Measurements from ENCODE around the gene TTC17. TPM values are rescaled to one million over a fixed set of nuclear protein-coding genes. Genes with fewer than 3 reads are reported as not detected.
A peak's percentile ranks its signal among the peaks of the same experiment; 100 is the strongest.

TTC17 gene
- total RNA-seq, 2 donors from 2014 or later = 103 to 122 TPM

DNA sequence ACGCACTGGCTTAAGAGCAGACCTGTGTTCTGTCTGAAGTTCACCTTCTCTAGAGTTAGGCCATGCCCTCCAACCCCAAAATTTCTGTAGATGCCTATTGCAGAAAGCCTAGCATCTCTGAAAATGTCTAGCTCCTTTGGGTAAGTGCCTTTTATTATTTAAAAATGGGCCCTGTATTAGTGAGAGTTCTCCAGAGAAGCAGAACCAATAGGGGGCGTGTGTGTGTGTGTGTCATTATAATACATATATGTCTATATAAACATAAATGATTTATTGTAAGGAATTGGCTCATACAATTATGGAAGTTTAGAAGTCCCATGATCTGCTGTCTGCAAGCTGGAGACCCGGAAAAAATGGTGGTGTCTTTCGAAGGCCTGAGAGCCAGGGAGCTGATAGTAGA is 144.7 kb downstream of the TTC17 start:
- no peaks in the 10 kb centered on the region for H3K4me1 ChIP-seq (ENCODE audit: control insufficient read depth, insufficient read depth, low read length)
- WGBS, 2 experiments (ENCODE audit: insufficient coverage in 1 of 2, insufficient read length in 1 of 2) = 89 to 91% methylated on average over 3 of the region's 4 CpGs
- TF ChIP-seq, protein P1, sequence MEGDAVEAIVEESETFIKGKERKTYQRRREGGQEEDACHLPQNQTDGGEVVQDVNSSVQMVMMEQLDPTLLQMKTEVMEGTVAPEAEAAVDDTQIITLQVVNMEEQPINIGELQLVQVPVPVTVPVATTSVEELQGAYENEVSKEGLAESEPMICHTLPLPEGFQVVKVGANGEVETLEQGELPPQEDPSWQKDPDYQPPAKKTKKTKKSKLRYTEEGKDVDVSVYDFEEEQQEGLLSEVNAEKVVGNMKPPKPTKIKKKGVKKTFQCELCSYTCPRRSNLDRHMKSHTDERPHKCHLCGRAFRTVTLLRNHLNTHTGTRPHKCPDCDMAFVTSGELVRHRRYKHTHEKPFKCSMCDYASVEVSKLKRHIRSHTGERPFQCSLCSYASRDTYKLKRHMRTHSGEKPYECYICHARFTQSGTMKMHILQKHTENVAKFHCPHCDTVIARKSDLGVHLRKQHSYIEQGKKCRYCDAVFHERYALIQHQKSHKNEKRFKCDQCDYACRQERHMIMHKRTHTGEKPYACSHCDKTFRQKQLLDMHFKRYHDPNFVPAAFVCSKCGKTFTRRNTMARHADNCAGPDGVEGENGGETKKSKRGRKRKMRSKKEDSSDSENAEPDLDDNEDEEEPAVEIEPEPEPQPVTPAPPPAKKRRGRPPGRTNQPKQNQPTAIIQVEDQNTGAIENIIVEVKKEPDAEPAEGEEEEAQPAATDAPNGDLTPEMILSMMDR (conservative IDR thresholded peaks at IDR 0.05) = peak; percentile 34
- no peaks in the 10 kb centered on the region for H3K36me3 ChIP-seq (ENCODE audit: control insufficient read depth, insufficient read depth, low read length)
- Mint-ChIP-seq H3K27ac (no peak overlapping the region), H3K4me1 (peaks cover 5% of the 10 kb centered on the region), H3K27me3 (ENCODE audit: insufficient read depth) (peaks cover 16% of the 10 kb centered on the region), H3K36me3 (ENCODE audit: low read depth) (no peaks in the 10 kb centered on the region), H3K4me3 (no peak overlapping the region), H3K9me3 (peaks cover 7% of the 10 kb centered on the region)
- H3K4me3 ChIP-seq (ENCODE audit: low read length) = no peak overlapping the region
- no peak for DNase-seq
- H3K9ac ChIP-seq (ENCODE audit: extremely low read depth, low read length, poor library complexity, severe bottlenecking) = no peak overlapping the region
- no peak overlapping the region for H3K27ac ChIP-seq (ENCODE audit: low read depth, low read length)
- peaks cover 12% of the 10 kb centered on the region for H3K9me3 ChIP-seq (ENCODE audit: control insufficient read depth, low read length)
- H3K27me3 ChIP-seq (ENCODE audit: control insufficient read depth, insufficient read depth, low read length, poor library complexity, severe bottlenecking) = no peaks in the 10 kb centered on the region

DNA sequence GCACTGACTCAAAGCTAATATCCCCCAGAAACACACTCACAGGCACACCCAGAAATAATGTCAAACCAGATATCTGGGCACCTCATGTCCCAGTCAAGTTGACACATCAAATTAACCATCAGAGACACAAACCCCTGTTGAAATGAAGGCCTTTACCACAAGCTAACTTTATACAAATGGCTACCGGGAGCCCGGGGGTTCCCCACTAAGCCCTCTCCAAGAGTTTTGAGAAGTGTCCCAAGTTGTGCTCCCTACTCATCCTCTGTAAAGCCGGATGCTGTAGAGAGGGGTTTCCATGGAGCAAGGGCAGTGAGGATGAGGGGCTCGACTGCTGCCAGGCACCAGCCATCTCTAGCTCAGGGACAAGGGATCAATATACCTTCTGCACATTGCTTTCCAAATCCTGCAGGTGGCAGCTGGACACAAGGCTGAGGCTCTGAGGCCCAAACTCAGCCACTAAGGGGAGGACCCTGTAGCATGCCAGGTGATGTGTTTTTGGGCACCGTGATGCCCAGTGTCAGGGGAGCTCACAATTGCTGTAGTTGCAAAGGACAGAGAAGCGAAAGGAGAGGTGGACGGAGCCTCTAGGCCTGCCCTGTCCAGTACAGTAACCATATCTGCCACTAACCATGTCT is 145.7 kb downstream of the TTC17 start:
- Histone ChIP-seq H3K27me3 (ENCODE audit: control insufficient read depth, insufficient read depth, low read length, poor library complexity, severe bottlenecking) (no peaks in the 10 kb centered on the region), H3K27ac (ENCODE audit: low read depth, low read length) (no peak overlapping the region), H3K9ac (ENCODE audit: extremely low read depth, low read length, poor library complexity, severe bottlenecking) (no peak overlapping the region), H3K9me3 (ENCODE audit: control insufficient read depth, low read length) (peaks cover 12% of the 10 kb centered on the region), H3K36me3 (ENCODE audit: control insufficient read depth, insufficient read depth, low read length) (no peaks in the 10 kb centered on the region), H3K4me3 (ENCODE audit: low read length) (no peak overlapping the region), H3K4me1 (ENCODE audit: control insufficient read depth, insufficient read depth, low read length) (no peaks in the 10 kb centered on the region)
- peak; percentile 77 for DNase-seq
- Mint-ChIP-seq H3K27ac (no peak overlapping the region), H3K4me3 (no peak overlapping the region), H3K36me3 (ENCODE audit: low read depth) (no peaks in the 10 kb centered on the region), H3K9me3 (peaks cover 7% of the 10 kb centered on the region), H3K27me3 (ENCODE audit: insufficient read depth) (peaks cover 11% of the 10 kb centered on the region), H3K4me1 (peaks cover 11% of the 10 kb centered on the region)
- WGBS, 2 experiments (ENCODE audit: insufficient coverage in 1 of 2, insufficient read length in 1 of 2) = 73 to 79% methylated on average over 5 to 7 of the region's 7 CpGs
- TF ChIP-seq, protein P1 (conservative IDR thresholded peaks at IDR 0.05) = peak; percentile 75

DNA sequence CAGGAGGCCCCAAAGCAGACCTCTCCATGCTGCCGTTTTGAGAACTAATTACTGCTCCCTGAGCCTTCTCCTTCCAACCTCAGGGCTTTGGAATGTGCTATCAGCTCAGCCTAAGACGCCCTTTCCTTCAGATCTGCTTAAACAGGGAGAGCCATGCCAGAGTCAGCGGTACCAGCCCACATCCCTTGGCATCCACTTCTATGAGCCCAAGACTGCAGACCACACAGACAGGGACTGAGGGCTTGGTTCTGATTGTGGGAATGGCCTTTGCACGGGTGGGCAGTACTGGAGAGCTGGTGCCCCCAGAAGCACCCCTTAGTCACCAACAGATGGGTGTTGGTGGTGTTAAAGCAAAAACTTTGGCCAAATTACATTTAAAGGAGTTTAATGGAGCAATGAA is 146.5 kb downstream of the TTC17 start:
- no peak for DNase-seq
- Histone ChIP-seq H3K4me3 (ENCODE audit: low read length) (no peak overlapping the region), H3K27me3 (ENCODE audit: control insufficient read depth, insufficient read depth, low read length, poor library complexity, severe bottlenecking) (no peaks in the 10 kb centered on the region), H3K27ac (ENCODE audit: low read depth, low read length) (no peak overlapping the region), H3K36me3 (ENCODE audit: control insufficient read depth, insufficient read depth, low read length) (no peaks in the 10 kb centered on the region), H3K9ac (ENCODE audit: extremely low read depth, low read length, poor library complexity, severe bottlenecking) (no peak overlapping the region), H3K9me3 (ENCODE audit: control insufficient read depth, low read length) (peaks cover 11% of the 10 kb centered on the region), H3K4me1 (ENCODE audit: control insufficient read depth, insufficient read depth, low read length) (no peaks in the 10 kb centered on the region)
- Mint-ChIP-seq H3K27ac (no peak overlapping the region), H3K36me3 (ENCODE audit: low read depth) (no peaks in the 10 kb centered on the region), H3K27me3 (ENCODE audit: insufficient read depth) (peaks cover 11% of the 10 kb centered on the region), H3K4me1 (peaks cover 11% of the 10 kb centered on the region), H3K9me3 (peaks cover 7% of the 10 kb centered on the region), H3K4me3 (no peak overlapping the region)
- TF ChIP-seq, protein P1 (conservative IDR thresholded peaks at IDR 0.05) = no peak
- 86 to 100% methylated on average over 1 to 4 of the region's 4 CpGs for WGBS, 2 experiments (ENCODE audit: insufficient coverage in 1 of 2, insufficient read length in 1 of 2)
